HepG2 (cell line): ENCODE data around the gene RBM14. TPM values are rescaled to one million over a fixed set of nuclear protein-coding genes. Genes with fewer than 3 reads are reported as not detected.
A peak's percentile ranks its signal among the peaks of the same experiment; 100 is the strongest.

ENCODE experiments used
- BCLAF1 ChIP-seq: fragments of 450-650 bp; IDR thresholded peaks from 2 replicates; pipeline ENCODE4 v1.6.1; 2017; ENCODE audit warnings: mild to moderate bottlenecking
- EEA1 ChIP-seq: sonication (generic); formaldehyde crosslinking; IDR thresholded peaks from 2 replicates; pipeline ENCODE4 v1.5.1; 2020; ENCODE audit warnings: mild to moderate bottlenecking, missing genetic modification reagents, borderline replicate concordance
- HNF1B ChIP-seq: sonication (generic); formaldehyde crosslinking; IDR thresholded peaks from 2 replicates; pipeline ENCODE4 v1.5.1; 2020; ENCODE audit warnings: mild to moderate bottlenecking, moderate library complexity, missing genetic modification reagents
- HNF4G ChIP-seq, 2 experiments: sonication (generic) in 1 of 2; formaldehyde crosslinking in 1 of 2; IDR thresholded peaks; 2 replicates each; pipeline versions ENCODE4 v1.4.0 to v1.6.1; 2011 to 2020; ENCODE audit warnings: borderline replicate concordance in 2 of 2, low read depth in 2 of 2, mild to moderate bottlenecking in 2 of 2, low read length in 1 of 2, missing genetic modification reagents in 1 of 2, moderate library complexity in 1 of 2
- STAT6 ChIP-seq: sonication (generic); formaldehyde crosslinking; IDR thresholded peaks from 2 replicates; pipeline ENCODE4 v1.4.0; 2020; ENCODE audit warnings: missing genetic modification reagents, mild to moderate bottlenecking, borderline replicate concordance
- ZBTB26 ChIP-seq: IDR thresholded peaks from 2 replicates; pipeline ENCODE4 v1.6.1; 2016; ENCODE audit warnings: missing compliant biosample characterization, missing genetic modification reagents, borderline replicate concordance
- ZNF75D ChIP-seq: sonication (generic); formaldehyde crosslinking; IDR thresholded peaks from 2 replicates; pipeline ENCODE4 v1.8.1; 2023; ENCODE audit warnings: missing genetic modification reagents, mild to moderate bottlenecking, borderline replicate concordance
- ZNF800 ChIP-seq: sonication (generic); formaldehyde crosslinking; IDR thresholded peaks from 2 replicates; pipeline ENCODE4 v1.4.0; 2020; ENCODE audit warnings: missing genetic modification reagents
- polyA plus RNA-seq, 8 experiments: library from polyadenylated mRNA; depleted of rRNA in 3 of 8; stranded (reverse) in 7 of 8; unstranded in 1 of 8; fragments of >200 nt; fragmentation: Illumina TruSeq in 4 of 8; extraction: Trizol in 4 of 8; gene quantifications; 2 replicates each; pipeline versions ENCODE4 v1.2.1 to v1.2.3, GENCODE V29; 2011 to 2016; ENCODE audit warnings: low read depth in 4 of 8, missing spikeins in 1 of 8, mixed read lengths in 1 of 8; ENCODE audit not compliant: insufficient read depth in 1 of 8
- total RNA-seq, 5 experiments: library from RNA; depleted of rRNA; stranded (reverse); fragments of >200 nt; fragmentation: Illumina TruSeq; extraction: Trizol; gene quantifications; 2 replicates each; pipeline ENCODE4 v1.2.3, GENCODE V29; 2016; ENCODE audit warnings: low read depth in 1 of 5

RBM14 gene
- total and polyA plus RNA-seq, 2 of the 13 experiments (the other 11 are each of a cell fraction or from before 2014, with no cell fraction given), result 12.7 to 44.1 TPM

- TF ChIP-seq ZBTB26 (CRISPR knock-in tag) (no peak), HNF1B (peak; percentile 46), ZNF800 (CRISPR knock-in tag) (0 out of 2 replicates have a peak, but pooled peaks have one; percentile 12), HNF4G (IDR thresholded peaks at IDR 0.05; ENCODE audit: borderline replicate concordance, low read depth, low read length) (no peak; the same call in 1 of the 2 replicates), HNF4G (CRISPR knock-in tag; IDR thresholded peaks at IDR 0.05; ENCODE audit: borderline replicate concordance, low read depth) (no peak), ZNF75D (CRISPR knock-in tag) (no peak), BCLAF1 (no peak), EEA1 (CRISPR knock-in tag) (no peak), STAT6 (CRISPR knock-in tag) (0 out of 2 replicates have a peak, but pooled peaks have one; percentile 11)
Observed at GRCh38 chr11:66638177-66639065, 22.0 kb downstream of the RBM14 start, which contains the start of gene RBM4 (continued).
